Prostate gland (tissue), 2 donors: ENCODE results near the gene SPPL3. TPM values are rescaled to one million over a fixed set of nuclear protein-coding genes. Genes with fewer than 3 reads are reported as not detected.

Experiments used
- DNase-seq: peaks from one replicate; pipeline ENCODE4 v3.0.0-alpha.2; 2019; ENCODE audit warnings: low spot score
- H3K27ac ChIP-seq, 2 donors: fragments of 200-600 bp; sonication (generic); 2 replicates each; pipeline ENCODE4 v1.5.1; 2017 to 2019
- H3K27me3 ChIP-seq: fragments of 200-600 bp; sonication (generic); replicated peaks from 2 replicates; pipeline ENCODE4 v1.5.1; 2019; ENCODE audit not compliant: insufficient read depth
- H3K36me3 ChIP-seq, 2 donors: fragments of 200-600 bp; sonication (generic); 1 replicate in 1 of 2; 2 replicates in 1 of 2; pipeline versions ENCODE4 v1.5.1 to v1.8.1; 2017 to 2019
- H3K4me1 ChIP-seq: fragments of 200-600 bp; sonication (generic); replicated peaks from 2 replicates; pipeline ENCODE4 v1.5.1; 2019
- H3K4me3 ChIP-seq, 2 donors: fragments of 200-600 bp; sonication (generic); 2 replicates each; pipeline ENCODE4 v1.5.1; 2017 to 2019
- H3K9me3 ChIP-seq: fragments of 200-600 bp; sonication (generic); 2 replicates; pipeline ENCODE4 v1.5.1; 2017
- POLR2A ChIP-seq: fragments of 450-650 bp; IDR thresholded peaks from one replicate; pipeline ENCODE4 v1.6.1; 2016; ENCODE audit warnings: antibody characterized with exemption, mild to moderate bottlenecking
- POLR2AphosphoS5 ChIP-seq: sonication (generic); formaldehyde crosslinking; IDR thresholded peaks from one replicate; pipeline ENCODE4 v1.6.1; 2017; ENCODE audit warnings: antibody characterized with exemption
- WGBS: methylation state at CpG from one replicate; pipeline ENCODE4 v1.1.5; 2018; 5-methylcytosine and 5-hydroxymethylcytosine counted together
- intact Hi-C: fragments of 100-400 bp; cut with DNase I; formaldehyde crosslinking; loops from one replicate; pipeline ENCODE4 v1.14.2; 2022
- total RNA-seq, 2 donors: library from RNA; depleted of rRNA; stranded (reverse); fragments of >200 nt; gene quantifications; one replicate each; pipeline ENCODE4 v1.1.0, GENCODE V29; 2016
- TF ChIP-seq, protein P1 (sequence below), 4 experiments: fragments of 200-600 bp in 2 of 4; fragments of 450-650 bp in 2 of 4; sonication (generic) in 2 of 4; IDR thresholded peaks; 1 replicate in 3 of 4; 2 replicates in 1 of 4; pipeline ENCODE4 v1.5.1; 2016 to 2019; ENCODE audit warnings: antibody characterized with exemption in 4 of 4, mild to moderate bottlenecking in 2 of 4, moderate library complexity in 2 of 4

The SPPL3 gene
- total RNA-seq, 2 donors from 2014 or later: 36.0 to 37.1 TPM

DNA sequence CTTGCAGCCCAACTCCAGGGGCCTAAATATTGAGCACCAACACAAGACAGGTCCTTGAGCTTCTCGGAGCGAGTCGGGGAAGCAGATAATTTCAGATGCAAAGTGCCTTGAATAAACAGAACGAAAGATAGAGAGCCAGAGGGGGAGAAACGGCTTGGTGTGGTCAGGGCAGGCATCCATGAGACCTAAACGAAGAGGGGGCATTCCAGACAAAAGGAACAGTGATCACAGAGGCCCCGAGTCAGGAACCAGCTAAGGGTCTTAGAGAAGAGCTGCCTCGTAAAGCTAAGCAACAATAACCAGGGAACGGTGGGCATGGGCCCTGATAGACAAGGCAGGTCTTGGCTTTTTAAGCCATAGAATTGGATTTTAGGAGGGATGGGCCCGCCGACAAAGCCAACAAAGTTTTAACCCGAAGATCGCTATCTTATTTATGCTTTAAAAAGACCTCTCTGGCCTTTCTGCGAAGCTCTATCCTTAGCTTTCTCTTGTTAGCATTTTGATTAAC lies 179.0 kb downstream of the SPPL3 start:
- Histone ChIP-seq H3K36me3 (peaks cover 4 to 7% of the 10 kb centered on the region in 2 donors), H3K27ac (peak overlapping the region; percentile 51 to 74), H3K4me1 (no peaks in the 10 kb centered on the region), H3K9me3 (no peaks in the 10 kb centered on the region), H3K27me3 (no peaks in the 10 kb centered on the region), H3K4me3 (peak overlapping the region; percentile 66 to 78)
- intact Hi-C loops: loop anchor here (5.0 to 10.0 kb wide), 2 partner anchors 180 to 247 kb away; partner anchors contain the start of gene SPPL3
- no peak for DNase-seq
- no peak for TF ChIP-seq POLR2A
- TF ChIP-seq, protein P1, sequence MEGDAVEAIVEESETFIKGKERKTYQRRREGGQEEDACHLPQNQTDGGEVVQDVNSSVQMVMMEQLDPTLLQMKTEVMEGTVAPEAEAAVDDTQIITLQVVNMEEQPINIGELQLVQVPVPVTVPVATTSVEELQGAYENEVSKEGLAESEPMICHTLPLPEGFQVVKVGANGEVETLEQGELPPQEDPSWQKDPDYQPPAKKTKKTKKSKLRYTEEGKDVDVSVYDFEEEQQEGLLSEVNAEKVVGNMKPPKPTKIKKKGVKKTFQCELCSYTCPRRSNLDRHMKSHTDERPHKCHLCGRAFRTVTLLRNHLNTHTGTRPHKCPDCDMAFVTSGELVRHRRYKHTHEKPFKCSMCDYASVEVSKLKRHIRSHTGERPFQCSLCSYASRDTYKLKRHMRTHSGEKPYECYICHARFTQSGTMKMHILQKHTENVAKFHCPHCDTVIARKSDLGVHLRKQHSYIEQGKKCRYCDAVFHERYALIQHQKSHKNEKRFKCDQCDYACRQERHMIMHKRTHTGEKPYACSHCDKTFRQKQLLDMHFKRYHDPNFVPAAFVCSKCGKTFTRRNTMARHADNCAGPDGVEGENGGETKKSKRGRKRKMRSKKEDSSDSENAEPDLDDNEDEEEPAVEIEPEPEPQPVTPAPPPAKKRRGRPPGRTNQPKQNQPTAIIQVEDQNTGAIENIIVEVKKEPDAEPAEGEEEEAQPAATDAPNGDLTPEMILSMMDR (IDR thresholded peaks at IDR 0.05): no peak
- no peak for TF ChIP-seq POLR2AphosphoS5
- 15% methylated on average over 14 of the region's 14 CpGs for WGBS

DNA sequence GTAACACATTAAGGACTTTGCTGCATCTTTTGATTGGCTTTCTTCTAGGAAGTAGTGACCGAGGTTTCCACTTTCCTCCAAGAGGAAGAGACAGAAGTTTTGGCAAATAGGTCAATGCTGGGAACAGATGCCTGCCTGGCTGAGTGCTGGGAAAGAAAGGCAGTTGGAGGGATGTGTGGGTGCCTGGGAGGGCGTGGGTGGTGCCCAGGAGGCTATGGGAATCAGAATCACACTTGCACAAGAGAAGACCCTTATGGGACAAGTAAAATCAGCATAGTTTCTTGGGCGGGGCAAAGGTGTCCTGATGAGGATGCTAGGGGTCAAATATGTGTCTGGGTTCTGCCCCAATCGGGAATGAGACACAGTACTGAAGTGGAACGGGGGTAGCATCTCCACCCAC lies 179.4 kb downstream of the SPPL3 start:
- intact Hi-C loops: loop anchor here (5.0 to 10.0 kb wide), 2 partner anchors 180 to 248 kb away; partner anchors contain the start of gene SPPL3
- no peaks in the 10 kb centered on the region for H3K9me3 ChIP-seq
- no peak overlapping the region for H3K27ac ChIP-seq
- H3K36me3 ChIP-seq: peaks cover 7% of the 10 kb centered on the region in 2 donors
- TF ChIP-seq POLR2A: no peak
- TF ChIP-seq, protein P1 (IDR thresholded peaks at IDR 0.05): no peak
- no peak for TF ChIP-seq POLR2AphosphoS5
- H3K4me3 ChIP-seq: no peak overlapping the region
- WGBS: 69% methylated on average over 5 of the region's 5 CpGs
- no peak for DNase-seq
- no peaks in the 10 kb centered on the region for H3K4me1 ChIP-seq
- H3K27me3 ChIP-seq: no peaks in the 10 kb centered on the region

DNA sequence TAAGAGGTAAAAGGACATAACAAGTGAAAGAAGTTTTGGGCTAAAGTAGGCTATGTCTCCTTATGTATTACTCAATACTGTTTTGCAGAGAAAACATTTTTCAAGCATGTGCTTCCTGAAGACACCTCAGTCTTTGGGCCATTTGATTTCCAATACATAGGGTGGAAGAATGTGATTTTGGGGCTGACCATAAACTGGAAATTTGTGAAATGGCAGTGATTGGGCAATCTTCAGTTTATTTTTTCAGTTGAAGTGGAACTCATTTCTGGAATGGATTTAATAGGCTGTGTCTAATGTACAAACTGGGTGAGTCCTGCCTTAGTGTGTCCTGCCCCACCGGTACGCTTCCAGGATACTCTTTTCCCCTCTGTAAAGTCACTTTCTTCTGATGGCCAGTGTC lies 181.4 kb downstream of the SPPL3 start:
- H3K9me3 ChIP-seq: no peaks in the 10 kb centered on the region
- TF ChIP-seq POLR2A (no peak), POLR2AphosphoS5 (no peak)
- TF ChIP-seq, protein P1 (IDR thresholded peaks at IDR 0.05): no peak
- WGBS: 91% methylated on average over 2 of the region's 2 CpGs
- no peaks in the 10 kb centered on the region for H3K4me1 ChIP-seq
- no peak for DNase-seq
- peaks cover 8 to 17% of the 10 kb centered on the region in 2 donors for H3K36me3 ChIP-seq
- no peak overlapping the region for H3K27ac ChIP-seq
- no peak overlapping the region for H3K4me3 ChIP-seq
- intact Hi-C loops: loop anchor here (10.0 kb wide), 1 partner anchor 182 kb away; the partner anchor contains the start of gene SPPL3
- no peaks in the 10 kb centered on the region for H3K27me3 ChIP-seq

DNA sequence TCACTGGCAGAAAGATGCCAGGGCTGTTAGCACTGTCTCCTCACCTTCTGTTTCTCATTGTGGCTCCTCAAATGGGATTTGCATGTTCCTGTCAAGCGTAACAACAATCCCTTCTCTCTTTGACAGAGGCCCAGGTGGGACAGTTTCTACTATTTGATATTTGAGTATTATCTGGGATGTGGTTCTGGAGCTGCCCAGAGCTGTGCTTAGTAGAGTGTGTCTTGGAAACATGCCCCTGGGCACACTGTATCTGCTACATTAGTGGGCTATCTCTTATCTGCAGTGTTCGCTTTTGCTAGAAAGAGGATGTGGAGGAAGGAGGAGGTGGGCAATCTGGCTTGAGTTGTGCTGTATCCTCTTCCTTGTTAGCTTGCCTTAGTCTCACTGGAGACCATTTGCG lies 182.3 kb downstream of the SPPL3 start:
- TF ChIP-seq, protein P1 (IDR thresholded peaks at IDR 0.05): no peak
- TF ChIP-seq POLR2A (no peak), POLR2AphosphoS5 (no peak)
- H3K4me1 ChIP-seq: no peaks in the 10 kb centered on the region
- H3K36me3 ChIP-seq: peaks cover 12 to 21% of the 10 kb centered on the region in 2 donors
- DNase-seq: no peak
- no peak overlapping the region for H3K4me3 ChIP-seq
- no peaks in the 10 kb centered on the region for H3K27me3 ChIP-seq
- no peaks in the 10 kb centered on the region for H3K9me3 ChIP-seq
- 95% methylated on average over 3 of the region's 3 CpGs for WGBS
- intact Hi-C loops: loop anchor here (10.0 kb wide), 1 partner anchor 183 kb away; the partner anchor contains the start of gene SPPL3
- no peak overlapping the region for H3K27ac ChIP-seq
